HS-5 (cell line): ENCODE results near the gene PCDH9.

Experiments
- DNase-seq: peaks from one replicate; pipeline ENCODE4 v3.0.0-alpha.2; 2012; ENCODE audit warnings: low read depth

PCDH9 gene

DNA sequence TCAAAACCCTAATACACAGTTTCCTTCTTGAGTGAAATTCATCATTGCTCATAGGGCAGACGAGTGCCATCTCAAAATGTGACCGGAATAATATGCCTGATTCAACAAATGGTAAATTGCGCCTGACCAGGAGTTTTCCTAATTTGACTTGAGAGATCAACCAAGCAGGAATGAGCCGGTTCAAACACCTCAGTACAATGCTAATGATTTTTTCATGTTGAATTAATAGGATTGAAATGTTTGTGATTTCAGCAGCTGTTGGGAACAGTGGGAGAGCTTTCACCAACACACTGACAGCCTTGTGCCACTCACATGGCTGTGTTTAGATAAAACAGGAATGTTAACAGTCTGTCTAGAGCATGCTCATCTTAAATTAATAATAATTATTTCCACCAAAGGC is 484.8 kb downstream of the PCDH9 start:
- no peak for DNase-seq

DNA sequence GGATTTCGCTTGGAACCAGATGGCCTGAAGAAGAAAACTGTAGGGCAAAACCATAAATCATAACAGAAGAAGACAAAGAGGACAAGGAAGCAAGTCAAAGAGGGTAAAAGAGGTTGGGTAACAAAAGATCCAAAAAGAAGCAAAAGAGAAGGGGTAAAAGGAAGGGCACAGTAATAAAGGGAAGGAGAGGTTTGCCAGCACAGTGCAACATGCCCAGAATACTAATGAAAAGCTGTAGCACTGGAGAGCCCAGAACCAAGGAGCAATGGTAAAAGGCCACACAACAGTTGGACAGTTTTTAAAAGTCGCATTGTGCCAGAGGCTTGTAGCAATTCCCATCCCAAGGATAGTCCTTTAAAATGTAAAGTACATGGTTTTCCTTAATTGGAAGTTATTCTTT is 506.6 kb downstream of the PCDH9 start:
- no peak for DNase-seq

DNA sequence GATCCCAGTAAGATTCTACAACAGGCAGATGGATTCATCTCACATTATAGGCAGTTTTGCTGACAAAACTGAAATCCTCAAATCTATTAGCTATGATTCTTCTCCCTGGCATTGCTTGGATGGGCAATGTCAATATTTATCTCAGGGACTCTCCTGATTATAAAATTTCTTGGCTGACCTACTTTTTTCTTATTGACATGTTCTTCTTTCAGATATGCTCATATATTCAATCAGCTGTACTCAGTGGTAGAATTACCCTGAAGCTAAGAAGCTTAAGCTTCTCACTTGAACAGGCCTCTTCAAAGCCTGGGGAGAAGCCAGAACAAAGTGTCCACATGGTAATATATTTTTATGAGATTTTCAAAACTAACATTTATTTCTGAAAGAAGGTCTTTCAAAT is 513.6 kb downstream of the PCDH9 start:
- DNase-seq = no peak

DNA sequence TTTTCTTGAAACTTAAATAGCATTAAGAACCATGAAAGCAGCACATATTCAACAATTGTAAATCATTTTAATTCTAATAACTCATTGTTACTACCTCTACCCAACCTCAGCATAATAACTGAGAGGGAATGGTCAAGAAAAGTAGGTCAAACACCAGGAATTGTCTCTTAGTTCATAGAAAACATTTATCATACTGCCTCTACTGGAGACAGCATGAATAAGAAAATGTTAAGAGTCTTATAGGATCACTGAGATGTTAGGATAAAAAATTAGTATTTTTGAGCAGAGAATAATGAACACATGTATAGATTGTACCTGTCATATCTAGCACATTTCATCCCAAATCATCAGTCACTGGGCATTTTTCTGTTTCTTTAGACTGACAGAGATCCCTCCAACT is 515.3 kb downstream of the PCDH9 start:
- DNase-seq = no peak

DNA sequence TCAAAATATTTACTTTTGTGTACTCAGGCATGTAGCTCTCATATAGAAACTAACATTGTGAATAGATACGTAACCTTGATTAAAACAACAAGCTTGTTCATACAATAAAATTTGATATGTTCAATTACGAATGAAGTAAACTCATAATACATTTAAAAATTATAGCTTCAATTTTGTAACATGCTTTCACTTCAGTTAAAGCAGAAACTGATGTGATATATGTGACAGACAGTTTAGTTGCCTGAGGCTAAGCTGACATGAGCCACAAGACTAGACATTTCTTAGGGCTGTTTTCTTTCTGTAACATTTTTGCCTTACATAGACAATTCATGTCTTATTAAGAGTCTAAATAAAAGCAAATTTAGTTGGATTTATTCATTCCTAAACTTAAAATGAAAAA is 526.0 kb downstream of the PCDH9 start:
- DNase-seq = no peak

DNA sequence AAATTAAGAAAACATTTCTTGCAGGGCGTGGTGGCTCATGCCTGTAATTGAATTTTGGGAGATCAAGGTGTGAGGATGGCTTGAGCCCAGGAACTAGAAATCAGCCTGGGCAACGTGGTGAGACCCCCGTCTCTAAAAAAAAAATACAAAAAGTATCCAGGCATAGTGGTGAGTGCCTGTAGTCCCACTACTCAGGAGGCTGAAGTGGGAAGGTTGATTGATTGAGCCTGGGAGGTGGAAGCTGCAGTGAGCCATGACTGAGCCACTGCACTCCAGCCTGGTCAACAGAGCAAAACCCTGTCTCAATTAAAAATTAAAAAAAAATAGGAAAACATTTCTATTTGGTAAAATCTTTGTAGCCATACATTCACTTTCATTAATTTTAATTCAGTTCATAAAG is 526.5 kb downstream of the PCDH9 start:
- DNase-seq = no peak

DNA sequence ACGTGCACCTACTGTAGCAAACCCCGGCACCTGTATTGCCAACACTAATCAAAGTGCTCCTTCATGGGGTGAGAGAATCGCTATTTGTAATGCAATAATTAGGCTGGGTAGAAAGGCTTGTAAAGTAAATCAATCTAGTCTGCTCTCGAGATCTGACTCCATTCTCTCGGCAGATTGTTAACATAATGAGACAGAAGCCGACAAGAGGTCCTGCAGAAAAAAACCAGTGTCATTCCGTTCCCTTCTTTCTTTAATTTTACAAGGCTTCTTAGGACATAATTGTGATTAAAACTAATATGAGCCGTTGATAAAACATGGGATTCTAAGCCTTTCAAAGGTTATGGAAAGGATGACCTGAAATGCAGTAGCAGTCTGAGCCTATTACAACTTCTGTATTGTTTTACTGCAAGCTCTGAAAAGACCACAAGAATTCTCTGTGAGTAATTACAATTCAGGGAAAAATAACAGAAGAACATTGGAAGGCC is 530.0 kb downstream of the PCDH9 start:
- DNase-seq = no peak

DNA sequence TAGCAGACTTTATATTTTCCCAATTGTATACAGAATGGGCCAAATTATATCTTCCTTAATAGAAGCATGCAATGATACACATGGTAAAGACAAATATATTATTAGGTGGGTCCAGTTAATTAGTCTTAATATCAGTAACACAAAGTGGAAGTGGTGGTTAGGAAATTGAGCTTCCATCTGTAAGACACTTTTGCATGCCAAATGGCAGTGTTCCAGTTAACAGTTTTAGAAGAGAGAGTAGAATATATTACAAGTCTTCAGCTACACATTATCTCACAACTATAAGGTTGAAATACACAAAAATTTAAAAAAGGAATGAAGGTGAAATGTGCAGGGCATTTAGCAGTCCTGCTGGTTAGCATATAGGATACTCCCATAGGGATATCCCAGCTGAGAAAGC is 536.5 kb downstream of the PCDH9 start:
- DNase-seq = no peak

DNA sequence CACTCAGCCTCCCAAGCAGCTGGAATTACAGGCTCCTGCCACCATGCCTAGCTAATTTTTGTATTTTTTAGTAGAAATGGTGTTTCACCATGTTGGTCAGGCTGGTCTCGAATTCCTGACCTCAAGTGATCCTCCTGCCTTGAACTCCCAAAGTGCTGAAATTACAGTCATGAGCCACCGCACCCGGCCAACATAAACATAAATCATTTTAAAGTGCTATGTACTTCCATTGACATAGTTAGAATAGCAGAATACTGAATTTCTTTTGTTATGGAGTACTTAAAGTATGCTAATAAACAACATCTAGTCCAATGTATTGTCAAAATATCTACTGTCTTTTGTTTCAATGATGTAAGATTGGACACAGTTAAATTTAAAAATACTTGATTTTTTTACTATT is 539.0 kb downstream of the PCDH9 start:
- no peak for DNase-seq

DNA sequence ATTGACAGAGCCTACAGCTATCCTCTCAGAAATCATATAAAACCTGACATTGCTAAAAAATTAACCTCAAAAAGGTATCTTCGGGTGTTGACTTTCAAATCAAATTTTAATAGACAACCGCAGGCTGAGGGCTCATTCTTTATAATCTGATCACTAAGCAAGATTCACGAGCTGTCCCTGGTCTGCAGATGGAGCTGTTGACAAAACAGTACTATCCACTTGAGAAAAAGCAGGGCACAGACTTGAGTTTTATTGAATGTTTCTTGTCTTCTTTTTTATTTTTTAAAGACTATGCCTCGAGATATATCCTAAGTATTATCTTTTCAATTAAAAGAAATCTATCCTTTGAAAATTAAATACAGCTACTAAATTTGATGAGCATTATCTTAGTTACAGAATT is 540.5 kb downstream of the PCDH9 start:
- no peak for DNase-seq

DNA sequence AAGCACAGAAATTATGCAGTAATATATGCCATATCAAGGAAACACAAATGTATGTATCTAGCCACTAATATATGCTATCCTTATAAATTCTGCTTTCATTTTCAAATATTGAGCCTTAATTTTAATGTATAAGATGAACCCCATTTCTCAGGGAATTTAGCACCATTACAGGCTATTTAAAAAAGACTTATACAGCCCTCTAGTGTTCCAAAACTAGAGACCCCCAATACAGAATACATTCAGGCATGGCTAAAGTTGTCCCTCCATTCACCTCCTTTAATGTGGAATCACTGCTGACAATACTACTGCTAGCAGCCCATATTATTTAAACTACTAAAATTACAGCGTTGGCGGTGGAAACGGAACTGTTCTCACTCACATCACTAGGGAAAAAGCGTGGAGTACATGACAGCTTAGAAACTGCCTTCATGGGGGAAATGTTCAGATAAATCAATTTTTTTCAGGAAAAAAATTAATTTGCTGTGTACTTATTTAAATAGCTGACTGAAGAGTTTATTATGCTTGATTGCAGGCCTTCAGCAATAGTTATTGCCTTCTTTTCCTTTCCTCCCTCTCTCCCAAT is 541.0 kb downstream of the PCDH9 start:
- DNase-seq = no peak

DNA sequence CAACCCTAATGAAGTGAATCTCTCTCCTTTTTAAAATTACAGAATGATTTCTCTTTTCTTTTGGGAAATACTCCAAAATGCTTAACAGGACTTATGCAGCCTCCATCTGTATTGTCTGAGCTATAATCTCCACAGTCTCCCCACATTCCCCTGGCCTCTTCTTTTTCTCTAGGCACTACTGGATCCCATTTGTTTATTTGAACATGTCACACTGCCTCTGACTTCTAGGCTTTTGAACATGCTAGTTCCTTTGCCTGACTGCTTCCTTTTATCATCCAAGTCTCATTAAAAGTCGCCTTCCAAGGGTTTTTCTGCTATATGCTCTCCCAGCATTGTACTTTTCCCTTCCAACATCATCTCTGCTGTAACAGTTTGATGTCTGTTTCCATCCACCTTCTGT is 548.7 kb downstream of the PCDH9 start:
- no peak for DNase-seq

DNA sequence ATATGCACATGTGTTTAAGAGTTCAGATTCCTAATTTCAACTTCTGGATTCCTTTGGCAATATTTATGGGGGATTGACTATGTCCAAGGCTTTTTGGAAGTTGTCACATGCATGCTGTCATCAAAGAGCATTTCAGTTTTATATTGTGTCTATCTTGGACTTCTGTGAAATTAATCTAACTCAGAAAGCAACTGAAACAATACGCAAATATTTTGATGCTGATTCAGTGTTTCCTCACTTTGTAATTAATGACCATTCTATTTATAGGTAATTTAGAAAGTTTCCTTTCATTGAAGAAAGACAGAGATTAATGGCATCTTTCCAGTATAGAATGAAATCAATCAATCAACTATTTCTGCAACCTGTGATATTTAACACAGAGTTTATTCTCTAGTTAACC is 550.1 kb downstream of the PCDH9 start:
- DNase-seq = no peak

DNA sequence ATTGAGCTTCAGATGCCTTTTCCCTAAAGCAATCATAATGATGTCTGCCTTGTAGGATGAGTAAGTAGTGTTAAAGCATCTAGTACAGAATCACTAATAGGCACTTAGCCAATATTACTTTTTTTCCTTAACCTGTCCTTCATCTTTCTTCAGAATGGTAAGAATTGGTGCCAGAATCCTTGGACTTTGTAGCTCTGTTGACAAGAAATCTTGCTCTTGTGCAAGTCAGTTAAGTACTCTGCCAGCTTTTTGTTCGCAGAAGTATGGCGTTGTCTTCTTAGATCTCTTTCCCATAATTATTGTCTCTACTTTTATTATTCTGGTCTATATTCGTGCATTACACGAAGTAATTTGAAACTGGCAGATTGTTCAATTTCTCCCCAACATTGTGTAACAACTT is 554.5 kb downstream of the PCDH9 start:
- no peak for DNase-seq

DNA sequence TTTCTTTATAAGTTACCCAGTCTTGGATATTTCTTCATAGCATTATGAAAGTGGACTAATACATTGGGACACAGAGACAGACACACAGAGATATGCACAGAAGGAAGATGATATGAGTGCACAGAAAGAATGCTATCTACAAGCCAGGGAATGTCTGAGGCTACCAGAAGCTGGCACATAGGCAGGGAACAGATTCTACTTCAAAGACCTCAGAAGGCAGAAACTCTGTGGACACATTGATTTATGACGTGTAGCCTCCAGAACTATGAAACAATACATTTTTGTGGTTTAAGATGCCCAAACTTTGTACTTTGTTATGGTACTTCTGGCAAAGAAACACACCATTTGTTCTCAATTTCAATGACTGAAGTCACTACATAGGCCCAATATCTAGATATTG is 556.7 kb downstream of the PCDH9 start:
- DNase-seq = peak; percentile 50

DNA sequence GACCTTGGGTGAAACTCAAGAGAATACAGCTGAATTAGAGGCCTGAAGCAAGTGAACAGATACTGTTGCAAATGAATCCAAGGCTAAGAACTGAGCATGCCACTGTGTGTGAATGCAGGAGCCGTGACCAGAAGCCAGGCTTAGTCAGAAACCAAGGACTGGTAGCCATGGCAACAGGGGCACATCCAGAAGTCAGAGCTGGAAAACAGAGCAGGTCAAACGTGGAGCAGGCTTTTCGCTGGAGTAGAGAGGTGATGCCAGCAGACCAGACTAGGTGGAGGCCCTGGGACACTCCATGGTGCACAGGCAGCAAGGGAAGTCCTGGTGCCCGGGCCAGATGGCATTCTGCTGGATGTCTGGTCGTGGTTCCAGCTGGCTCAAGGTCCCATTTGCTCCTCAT is 564.1 kb downstream of the PCDH9 start:
- DNase-seq = peak; percentile 18

DNA sequence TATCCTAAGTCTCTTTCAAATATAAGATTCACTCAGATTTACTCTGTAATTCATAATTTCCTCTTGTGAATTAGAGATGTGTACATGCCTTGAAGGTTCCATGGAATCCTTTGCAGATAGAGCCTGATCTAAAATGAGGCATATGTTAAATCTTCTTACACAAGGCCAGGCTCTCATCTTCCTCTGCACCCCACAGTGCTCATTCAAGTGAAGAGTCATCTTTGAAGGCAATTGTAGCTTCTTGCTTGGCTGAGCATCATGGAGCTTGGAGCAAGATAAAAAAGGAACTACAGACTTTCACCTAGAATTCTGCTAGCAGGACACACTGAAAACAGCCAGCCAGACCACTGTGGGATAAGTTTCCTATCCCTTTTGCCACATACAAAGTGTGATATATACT is 566.4 kb downstream of the PCDH9 start:
- no peak for DNase-seq

DNA sequence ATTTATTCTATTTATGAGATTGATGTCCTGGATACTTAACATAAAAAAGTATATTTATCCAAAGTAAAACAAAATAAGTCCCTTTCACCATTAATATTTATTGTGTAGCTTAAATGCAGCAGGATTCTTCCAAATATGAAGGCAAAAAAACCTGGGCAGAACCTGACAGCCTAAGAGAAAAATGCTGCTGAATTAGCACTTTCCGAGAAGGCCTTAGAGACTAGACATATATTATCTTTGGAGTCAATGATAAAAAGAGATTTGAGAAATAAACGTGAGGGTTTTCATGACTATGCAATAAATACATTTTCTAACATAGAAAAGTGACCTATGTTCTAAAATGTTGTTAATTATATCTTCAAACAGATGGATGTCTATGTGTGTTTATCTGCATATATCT is 566.9 kb downstream of the PCDH9 start:
- no peak for DNase-seq

DNA sequence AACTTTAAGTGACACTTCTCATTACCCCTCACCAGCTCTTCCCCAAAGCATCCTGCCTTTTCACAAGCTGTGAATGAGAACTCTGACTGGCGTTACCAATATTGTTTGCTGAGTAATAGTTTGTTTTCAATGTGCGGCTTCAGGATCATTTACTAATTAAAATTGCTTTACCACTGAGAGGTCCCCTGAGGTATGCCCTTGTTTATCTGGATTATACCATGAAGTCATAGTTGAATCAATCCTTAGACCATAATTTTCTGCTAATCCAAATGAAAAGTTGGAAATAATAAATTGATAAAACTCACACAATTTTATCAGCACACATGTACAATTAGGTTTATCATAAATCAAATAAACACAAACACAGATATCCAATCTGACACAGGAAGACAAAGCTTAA is 568.8 kb downstream of the PCDH9 start:
- no peak for DNase-seq

DNA sequence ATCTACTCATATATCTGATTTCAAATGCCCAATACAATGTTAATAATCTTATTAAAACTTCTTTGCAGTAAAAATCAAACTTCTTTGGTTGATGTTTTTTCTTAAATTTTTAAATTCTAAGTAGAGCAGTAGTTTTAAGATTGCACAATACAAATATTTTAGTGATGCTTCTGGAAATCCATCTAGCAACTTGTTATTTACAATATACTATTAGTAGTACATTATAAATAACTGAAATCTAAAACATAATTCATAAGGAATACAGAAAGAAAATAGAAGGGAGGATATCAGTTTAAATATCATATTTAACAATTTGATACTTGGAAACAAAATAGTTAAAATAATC is 569.7 kb downstream of the PCDH9 start:
- no peak for DNase-seq

DNA sequence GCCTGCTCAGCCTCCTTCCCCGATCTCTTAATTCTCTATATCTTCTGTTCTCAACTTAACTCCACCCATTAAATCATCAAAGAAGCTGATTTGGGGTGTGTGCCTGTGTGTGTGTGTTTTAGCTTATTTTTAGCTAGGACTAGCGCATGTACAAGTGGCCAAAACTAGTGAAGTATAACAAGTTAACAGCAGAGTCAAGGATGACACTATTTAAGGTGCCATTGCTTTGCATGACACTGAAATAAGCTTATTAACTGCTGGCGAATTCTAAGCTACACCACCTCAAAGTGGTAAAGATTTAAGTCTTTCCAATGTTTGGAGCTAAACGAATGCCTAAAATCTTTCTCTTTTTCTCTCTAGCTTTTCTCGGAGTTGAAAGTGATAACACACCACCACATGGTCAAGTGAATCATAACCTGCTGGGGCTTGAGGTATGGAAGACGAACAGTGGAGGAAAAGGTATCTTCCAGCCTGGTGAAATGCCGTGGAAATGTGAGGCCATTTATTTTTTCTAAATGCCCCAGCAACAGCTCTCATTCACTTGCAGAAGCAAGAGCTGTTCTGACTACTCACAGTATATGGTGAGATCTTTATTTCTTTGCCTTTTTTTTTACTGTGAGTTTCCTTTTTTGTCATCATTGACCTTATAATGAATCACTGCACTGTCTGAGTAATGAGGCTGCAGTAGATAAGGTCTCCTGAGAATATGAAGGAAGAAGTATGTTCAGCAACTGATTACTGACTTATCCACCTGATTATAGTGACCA is 570.3 kb downstream of the PCDH9 start:
- DNase-seq = peak; percentile 35

DNA sequence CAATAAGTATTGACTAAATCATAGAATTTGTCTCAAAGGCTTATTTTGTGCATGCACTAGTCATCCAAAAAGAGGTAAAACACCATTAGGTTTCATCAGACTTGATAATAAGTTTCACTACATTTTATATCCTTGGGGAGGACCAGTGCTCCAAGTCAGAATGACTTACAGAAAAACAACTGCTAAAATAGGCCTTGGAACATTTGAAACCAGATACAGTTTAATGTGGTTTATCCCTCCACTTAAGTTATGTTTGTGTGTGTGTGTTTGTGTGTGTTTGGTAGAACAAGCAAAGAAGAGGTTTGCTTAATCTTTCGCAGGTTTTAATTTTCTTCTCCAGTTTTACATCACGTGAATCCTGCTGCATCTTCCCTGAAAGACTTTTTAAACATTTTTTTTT is 570.9 kb downstream of the PCDH9 start:
- DNase-seq = no peak

DNA sequence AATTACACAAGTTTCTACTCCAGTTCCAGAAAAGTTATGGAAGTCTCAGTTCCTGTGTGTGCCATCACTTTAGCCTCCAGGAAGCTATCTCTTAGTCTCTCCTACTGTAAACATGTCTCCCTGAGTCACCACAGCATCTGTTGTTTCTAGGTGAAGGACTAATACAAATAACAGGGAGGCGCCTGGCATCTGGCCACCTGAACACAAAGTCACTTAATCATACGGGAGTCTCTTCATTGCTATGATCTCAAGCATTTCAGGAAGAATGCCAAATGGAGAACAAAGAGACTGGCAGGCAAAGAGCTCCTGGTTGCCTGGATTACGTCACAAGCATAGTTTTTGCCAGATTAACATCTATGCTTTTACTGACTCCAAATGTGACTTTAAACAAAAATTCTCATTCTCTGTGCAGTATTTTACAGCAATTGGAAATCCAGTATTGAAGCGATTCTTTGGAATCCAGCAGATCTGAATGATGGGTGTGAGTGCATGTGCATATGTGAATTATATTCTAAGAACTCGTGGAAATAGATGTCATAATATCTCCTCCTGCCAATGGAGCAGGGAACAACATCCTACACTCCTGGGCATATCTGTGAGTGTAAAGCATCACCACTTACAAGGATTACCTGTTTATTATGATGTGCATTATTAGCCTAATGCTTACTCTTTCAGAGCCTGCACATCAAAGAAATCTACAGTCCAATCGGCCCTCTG is 572.8 kb downstream of the PCDH9 start:
- DNase-seq = peak; percentile 83
